NCI-H2081 (cell line): ENCODE data around the gene GPRC5A.

Experiments
- DNase-seq, 2 experiments: peaks; one replicate each; lab custom pipeline; 2025; lab: John Stamatoyannopoulos, UW

Gene GPRC5A

DNA sequence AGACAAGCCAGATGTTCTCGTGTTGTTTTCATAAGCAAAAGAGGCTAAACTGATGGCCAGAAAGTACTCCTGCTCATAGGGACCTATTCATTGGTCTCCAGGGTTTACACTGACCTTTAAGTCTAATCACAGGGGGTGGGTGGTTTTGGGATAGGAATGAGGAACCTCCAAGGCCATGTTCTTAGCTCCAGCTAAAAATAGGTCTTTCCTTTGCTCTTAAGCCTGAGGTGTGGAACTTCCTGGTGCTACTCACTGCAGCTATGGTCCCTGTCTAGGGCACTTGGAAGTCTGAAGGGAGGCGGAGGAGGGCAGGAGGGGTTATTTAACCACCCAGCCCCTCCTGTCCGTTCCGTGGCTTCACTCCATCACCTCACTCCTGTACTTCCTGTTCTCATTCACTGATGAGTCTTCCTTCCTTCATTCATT is 18.6 kb downstream of the GPRC5A start:
- no peak for DNase-seq

DNA sequence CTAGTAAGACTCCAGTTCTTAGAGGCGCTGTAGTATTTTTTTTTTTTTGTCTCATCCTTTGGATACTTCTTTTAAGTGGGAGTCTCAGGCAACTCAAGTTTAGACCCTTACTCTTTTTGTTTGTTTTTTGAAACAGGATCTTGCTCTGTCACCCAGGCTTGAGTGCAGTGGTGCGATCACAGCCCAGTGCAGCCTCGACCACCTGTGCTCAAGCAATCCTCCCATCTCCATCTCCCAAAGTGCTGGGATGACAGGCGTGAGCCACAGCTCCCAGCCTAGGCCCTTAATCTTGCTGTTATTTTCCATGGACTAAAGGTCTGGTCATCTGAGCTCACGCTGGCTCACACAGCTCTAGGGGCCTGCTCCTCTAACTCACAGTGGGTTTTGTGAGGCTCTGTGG is 21.3 kb downstream of the GPRC5A start:
- no peak for DNase-seq

DNA sequence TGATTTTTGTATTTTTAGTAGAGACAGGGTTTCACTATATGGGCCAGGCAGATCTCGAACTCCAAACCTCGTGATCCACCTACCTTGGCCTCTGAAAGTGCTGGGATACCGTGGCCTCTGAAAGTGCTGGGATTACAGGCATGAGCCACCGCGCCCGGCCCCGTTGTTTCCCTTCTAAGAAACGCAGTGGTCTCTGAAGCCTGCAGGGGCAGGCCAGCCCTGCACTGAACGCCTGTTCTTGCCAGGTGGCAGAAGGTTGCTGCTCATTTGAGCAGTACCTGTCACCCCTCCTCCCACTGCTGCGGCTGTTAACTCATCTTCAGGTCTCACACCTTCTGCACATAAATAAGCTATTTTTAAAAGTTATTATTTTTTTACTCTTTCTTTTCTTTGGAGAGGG is 24.3 kb downstream of the GPRC5A start:
- no peak for DNase-seq

DNA sequence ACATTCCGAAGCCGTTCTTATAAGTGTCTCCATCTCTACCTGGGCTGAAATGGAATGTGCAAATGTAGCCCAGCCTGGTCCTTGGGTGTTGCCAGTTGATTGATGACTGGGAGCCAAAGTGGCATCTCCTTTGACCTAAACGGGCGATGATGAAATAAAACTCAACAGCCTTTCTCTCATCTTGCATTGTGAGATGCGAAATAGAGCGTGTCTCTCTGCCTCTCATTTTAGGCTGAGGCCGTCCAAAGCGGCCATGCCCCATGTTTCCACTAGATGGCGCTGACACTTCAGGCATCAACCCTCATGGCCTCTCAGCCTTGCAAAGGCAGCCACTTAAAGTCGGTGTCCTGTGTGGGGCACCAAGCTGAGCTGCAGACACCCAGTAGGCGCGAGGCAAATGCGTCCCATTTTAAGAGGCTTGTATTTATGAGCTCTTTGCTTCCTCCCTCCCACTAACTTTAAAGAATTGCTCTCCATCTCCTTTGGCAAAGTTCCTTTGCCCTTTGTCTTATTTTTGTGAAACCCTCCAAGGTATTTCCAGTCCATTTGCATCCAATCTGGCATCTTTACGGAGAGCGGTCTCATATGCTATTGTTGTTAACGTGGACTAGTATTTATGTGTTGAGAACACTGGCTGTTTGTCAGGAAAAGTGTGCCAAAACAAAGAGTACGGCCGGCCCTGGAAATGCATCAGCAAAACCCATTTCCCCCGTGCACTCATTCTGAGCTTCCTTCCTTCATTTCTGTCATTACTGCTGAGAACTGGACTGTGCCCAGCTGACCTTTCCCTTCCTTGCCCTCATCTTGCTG is 25.0 kb downstream of the GPRC5A start:
- peak; percentile 74 to 79 for DNase-seq

DNA sequence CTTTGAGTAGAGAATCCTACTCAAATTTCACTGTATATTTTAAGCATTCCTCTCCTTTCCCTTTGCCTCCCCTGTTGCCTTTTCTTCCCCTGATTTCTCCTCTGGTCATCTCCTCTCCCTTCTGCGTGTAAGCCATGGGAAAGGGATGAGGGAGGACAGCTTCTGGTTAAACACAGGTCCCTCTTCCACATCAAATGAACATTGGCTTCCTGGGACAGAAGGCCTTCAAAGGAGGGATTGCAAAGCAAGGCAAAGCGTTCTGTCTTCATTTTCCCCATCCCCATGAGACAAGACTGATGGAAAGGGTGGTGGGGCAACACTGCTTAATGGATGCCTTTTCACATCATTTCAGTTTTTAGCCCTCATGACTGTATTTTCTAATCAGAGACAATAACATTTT is 26.2 kb downstream of the GPRC5A start:
- no peak for DNase-seq

DNA sequence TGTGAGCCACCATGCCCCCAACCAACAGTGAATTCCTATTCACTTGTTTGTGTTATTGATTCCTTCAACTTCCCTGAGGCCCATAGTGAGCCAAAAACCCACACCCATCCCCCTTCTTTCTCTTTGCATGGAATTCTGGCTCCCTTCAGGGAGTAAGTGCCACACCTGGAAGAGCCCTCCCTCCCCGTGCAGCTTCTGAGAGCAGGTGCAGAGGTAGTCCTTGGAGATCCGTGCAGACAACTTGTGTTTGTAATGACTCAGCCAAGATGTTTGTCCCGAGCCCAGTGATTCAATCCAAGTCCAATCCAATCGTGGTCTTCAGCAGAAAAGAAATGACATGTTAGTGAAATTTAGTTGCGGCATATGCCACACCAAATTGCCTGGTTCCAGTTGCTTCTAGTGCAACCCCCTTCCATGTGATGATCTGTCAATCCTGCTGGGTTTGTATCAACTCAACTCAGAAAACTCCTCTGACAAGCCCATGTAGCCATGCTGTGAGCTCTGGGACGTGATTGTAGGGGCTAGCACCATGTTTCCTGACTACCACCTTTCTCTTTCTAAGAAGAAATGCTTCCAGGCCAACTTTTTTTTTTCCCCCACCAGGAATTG is 27.5 kb downstream of the GPRC5A start:
- no peak for DNase-seq

DNA sequence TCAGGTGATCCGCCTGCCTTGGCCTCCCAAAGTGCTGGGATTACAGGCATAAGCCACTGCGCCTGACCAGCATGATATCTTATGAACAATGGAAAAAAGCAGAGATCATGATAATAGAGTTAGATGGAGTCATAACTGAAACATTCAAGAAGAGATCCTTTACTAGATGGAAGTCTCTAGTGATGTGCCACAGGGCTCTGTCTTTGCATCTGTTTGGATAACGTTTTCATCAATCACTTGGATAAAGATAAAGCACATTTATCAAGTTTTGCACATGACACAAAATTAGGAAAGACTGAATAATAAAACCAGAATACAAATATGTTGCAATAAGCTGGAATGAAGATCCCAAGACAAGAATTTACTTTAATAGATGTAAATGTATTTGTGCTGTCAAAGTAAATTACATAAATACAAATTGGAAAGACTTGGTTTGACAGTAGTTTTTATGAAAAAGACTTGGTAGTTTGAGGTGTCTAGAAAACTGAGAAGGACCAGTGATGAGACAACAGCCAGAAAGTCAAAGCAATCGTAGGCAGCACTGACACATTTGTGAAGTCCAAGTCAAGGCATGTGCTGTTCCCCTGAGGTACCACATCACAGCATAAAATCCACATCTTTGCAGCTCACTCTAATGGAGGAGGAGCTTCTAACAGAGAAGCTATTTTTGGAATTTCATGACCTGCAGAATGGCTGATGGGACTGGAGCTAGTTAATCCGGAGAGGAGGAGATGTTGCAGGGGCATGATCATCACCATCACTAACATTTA is 28.5 kb downstream of the GPRC5A start:
- no peak for DNase-seq

DNA sequence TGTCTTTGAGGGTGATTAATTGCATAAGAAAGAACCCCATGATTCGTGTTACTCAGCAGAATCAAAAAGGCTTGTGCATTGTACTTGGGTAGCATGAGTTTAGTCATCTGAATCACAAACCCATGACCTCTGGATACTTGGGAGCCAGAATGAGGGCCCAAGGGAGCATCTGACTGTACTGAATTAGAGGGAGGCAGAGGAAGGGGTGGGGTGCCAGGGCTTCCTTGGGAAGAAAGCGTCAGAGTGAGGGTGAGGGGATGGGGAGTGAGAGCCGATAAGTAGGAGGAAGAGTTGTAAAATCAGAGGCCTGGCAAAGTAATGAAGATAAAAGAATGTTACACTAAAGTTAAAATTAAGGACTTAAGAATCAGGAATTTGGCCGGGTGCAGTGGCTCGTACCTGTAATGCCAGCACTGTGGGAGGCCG is 30.8 kb downstream of the GPRC5A start:
- no peak for DNase-seq

DNA sequence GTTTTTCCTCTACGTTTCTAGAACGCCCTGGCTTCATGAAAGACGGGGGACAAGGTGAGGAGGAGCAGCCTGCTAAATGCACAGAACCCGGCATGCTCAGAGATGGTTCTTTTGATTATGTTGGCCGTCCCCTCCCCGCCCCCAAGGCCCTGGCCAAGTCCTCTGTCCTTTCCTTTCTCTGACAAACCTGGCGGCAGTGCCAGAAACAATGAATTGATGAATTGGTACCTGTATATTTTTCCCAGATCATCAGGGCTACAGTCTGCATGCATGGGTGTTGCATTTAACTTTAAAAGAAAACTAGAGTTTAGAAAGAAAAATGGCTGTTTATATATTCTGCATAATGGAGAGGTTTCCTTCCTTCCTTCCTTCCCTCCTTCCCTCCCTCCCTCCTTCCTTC is 31.6 kb downstream of the GPRC5A start:
- DNase-seq, result no peak

DNA sequence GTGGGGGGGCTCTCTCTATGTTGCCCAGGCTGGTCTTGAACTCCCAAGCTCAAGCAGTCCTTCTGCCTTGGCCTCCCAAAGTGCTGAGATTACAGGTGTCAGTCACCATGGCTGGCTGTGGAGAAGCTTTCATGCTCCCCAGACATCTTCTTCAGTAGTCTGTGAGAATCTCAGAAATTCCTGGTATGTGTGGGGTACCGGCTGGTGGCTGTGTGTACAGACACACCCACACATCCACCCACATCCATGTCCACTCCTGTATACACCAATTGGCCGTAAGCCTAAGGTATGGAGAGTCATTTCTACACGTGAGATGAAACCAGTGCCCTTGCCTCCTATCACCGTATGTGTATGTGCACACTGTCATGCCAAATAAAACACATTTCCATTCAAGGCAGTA is 32.8 kb downstream of the GPRC5A start:
- DNase-seq, result no peak

DNA sequence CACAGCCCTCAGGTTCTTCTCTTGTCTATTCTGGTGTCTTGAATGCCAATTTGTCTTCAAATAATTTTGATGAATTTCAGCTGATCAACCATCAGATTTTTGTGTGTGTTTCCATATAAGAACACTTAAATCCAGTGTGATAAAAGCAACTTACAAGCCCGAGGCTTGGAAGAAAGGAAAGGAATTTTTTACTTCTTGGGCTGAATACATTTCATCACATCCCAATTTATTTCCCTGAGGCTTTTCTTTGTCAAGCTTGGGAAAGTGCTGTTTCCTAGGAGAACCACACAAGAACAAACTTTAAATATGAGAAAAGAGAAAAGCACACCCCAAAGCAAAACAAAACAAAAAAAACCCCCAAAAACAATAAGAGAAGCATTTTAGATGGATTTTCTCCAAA is 34.0 kb downstream of the GPRC5A start:
- DNase-seq, result no peak

DNA sequence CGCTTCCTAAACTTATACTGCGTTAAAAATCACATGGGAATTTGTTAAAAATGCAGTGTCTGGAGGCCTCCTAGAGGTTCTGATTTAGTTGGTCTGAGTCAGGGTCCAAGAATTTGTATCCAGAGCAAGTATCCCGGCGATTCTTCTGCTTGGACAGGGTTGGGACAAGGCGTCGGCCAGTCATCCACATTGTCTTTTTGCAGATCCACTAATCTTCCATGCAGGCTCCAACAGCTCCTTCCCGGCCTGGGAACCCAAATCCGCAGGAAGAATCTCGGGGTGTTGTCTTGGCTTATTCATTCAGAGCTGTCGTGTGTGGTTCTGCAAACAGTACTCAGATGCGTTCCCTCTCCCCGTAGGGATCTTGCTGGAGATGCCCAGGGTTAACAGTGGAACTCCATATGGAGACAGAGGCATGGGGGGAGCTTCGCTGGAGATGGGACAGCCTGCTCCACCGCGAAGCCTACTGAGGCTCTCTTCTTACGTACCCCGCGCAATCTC is 35.3 kb downstream of the GPRC5A start:
- no peak for DNase-seq

DNA sequence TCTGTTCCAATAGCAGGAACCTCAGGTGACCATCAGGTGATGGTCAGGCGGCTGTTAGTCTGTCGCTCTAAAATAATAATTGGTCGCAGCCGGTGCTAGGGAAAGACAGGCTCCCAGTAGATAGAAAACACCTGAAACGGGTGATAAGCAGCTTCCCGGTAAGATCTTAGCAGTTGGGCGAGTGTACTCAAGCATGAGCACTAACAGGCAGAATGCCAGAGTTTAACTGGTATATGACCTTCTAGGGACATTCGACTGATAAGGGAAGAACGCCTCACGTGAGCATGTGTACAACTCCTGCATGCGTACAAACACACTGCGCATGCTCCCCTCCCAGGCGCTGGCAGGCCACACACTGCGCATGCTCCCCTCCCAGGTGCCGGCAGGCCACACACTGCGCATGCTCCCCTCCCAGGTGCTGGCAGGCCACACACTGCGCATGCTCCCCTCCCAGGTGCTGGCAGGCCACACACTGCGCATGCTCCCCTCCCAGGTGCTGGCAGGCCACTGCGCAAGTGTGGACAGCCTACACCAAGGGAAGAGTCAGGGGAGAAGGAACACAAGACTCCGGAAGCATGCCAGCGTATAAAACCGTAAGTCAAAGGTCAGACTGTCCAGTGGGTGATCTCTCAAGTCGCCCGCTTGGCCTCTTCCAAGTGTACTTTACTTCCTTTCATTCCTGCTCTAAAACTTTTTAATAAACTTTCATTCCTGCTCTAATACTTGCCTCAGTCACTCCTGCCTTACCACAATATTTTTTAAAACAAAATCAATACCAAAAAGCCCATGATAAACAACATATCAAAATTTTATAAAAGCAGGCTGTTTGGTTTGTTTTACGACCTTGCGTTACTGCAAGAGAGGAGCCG is 36.1 kb downstream of the GPRC5A start:
- DNase-seq, result peak; percentile 87 to 88

DNA sequence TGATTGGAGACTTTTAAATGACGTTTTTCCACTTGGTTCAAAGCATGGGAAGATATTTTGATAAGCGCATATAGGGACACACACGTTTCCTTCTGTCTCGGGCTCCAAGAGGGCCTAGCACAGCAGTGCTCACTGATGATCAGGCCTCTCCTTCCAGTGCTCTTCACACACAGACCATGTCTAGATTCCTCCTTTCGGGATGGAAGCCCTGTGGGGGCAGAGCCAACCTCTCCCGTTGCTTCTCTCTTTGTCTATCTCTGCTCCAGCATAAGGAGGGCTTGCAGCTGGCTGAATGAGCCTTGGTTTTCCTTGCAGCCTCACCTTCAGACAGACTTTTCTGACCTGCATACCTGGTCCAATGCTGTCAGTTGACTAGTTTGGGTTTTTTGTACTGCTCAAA is 38.3 kb downstream of the GPRC5A start:
- DNase-seq, result no peak

DNA sequence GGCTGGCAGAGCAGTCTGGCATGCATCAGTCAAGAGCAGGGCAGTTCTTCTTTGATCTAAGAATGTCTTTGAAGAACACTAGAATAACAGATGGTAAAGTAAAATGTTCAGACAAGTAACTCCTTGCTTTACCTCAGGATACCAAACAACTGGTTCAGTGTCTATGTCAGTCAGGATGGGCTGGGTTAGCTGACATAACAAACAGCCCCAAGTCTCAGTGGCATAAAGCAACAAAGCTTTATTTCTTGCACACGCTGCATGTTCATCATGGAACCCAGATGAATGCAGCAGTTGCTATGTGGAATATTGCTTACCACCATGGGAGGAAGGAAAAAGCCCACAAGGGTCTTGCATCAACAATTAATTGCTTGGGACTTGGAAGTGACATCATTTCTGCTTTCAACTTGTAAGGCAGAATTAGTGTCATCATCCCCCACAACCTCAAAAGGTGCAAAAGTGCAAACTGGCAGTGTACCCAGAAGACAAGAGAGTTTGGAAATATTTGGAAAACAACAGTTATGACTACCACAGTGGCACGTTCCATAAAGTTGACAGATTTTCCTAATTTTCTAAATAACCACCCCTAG is 39.4 kb downstream of the GPRC5A start:
- DNase-seq, result no peak

DNA sequence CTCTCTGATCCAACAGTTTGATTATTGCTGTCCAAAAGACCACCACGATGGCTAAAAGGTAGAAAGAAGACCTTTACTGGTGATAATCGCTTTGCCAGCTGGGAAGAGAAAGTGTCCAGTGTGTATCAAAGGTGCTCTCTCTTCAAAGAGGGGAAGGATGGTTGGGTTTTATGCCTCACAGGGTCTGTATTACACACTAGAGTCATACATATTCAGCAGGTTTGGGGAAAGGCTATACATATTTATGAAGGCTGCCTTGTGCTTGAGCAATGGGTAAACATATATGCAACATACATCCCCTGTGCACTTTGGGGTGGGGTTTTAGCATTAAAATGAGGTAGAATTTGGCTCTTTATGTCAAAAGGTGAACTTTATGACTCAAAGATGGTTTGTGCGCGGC is 42.4 kb downstream of the GPRC5A start:
- DNase-seq, result no peak

DNA sequence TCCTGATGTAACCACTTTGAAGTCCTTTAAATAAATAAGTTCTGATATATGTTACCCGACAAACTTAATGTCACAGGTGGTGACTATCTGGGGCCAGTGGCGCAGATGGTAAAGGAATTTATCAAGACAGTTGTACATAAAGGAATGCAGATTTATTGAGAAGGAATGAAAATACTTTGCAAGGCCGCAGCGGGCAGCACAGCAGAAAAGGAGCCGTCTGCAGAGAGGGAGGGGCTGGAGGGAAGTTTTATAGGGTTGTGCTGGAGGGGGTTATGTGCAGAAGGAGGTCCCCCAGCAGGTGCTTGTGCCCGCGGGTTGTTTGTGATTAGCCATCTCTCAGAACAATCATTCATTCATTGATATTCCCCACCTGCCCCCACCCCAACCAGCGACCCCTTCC is 43.2 kb downstream of the GPRC5A start:
- DNase-seq, result no peak

DNA sequence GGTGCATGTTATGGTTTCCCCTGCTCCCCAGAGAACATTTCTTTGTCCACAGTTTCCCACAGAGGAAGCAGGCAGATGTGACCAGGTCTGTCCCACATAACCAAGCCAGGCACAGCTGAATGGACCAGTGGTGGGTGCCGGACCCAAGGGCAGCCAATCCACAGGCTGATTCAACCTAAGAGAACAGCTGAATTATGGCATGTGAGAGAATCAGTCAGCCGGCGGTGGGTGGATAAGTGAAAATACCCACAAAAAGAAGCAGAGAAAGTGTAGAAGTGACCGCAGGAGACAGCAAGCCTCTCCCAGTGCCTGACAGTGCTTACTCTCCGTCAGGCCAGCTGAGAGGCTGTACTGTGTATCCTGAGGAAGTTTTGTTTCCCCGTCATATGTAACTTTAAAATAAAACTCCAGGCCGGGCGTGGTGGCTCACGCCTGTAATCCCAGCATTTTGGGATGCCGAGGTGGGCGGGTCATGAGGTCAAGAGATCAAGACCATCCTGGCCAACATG is 45.7 kb downstream of the GPRC5A start:
- DNase-seq, result no peak

DNA sequence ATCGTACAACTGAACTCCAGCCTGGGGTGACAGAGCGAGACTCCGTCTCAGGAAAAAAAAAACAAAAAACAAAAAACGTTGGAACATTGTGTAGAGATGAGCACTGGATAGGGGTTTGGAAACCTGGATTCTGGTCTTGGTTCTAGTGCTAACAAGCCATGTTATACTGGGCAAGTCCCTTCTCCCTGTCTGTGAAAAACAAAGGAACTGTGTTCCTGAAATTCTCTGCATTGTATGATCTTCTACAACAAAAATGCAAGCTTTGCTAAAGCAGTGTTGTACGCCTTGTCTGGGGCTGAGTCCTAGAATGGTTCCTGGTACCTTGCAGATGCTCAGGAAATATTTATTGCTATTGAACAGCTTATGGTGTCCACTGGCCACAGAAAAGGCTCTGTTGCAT is 47.2 kb downstream of the GPRC5A start:
- no peak for DNase-seq

DNA sequence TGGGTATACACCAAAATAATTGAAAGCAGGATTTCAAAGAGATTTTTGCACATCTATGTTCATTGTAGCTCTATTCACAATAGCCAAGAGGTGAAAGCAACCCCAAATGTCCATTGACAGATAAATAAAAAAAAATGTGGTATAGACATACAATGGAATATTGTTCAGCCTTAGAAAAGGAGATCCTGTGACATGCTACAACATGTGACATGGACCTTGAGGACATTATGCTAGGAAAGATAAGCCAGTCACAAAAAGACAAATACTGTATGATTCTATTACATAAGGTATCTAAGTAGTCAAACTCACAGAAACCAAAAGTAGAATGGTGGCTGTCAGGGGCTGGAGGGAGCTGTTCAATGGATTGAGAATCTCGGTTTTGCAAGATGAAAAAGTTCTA is 48.5 kb downstream of the GPRC5A start:
- no peak for DNase-seq
